K562 (cell line): ENCODE results near the gene ETNK2. TPM values are rescaled to one million over a fixed set of nuclear protein-coding genes. Genes with fewer than 3 reads are reported as not detected.

ENCODE experiments used
- ATAC-seq: fragments of 200-7000 bp; cut with Tn5 transposase; 3 replicates; pipeline ENCODE4 v1.9.1; 2020; ENCODE audit warnings: moderate library complexity
- BruUV-seq: library from RNA; stranded (reverse); fragments of 400-500 nt; replicated peaks from 2 replicates; lab custom pipeline; 2021; lab: Mats Ljungman, UMichigan
- CTCF ChIA-PET: fragments of 300-600 bp; formaldehyde crosslinking; extraction: SDS; loops from one replicate; lab custom pipeline; 2021; ENCODE audit warnings: low intra/inter-chr PET ratio; lab: Yijun Ruan, JAX
- POLR2A ChIA-PET: fragments of 300-600, 350-650 bp; sonication (Branson Sonifier 250); formaldehyde crosslinking; extraction: SDS; loops from one replicate; lab custom pipeline; 2021; ENCODE audit warnings: antibody characterized with exemption, inconsistent platforms; lab: Yijun Ruan, JAX
- DNase-seq, 4 experiments: peaks; one replicate each; pipeline versions ENCODE4 v3.0.0 to v3.0.0-alpha.2; 2011 to 2018; ENCODE audit warnings: low spot score in 3 of 4, mixed read lengths in 3 of 4; ENCODE audit errors: extremely low read depth in 1 of 4
- FAIRE-seq: peaks from 2 replicates; lab custom pipeline; 2011; peaks lifted over from hg19 to GRCh38; lab: Jason Lieb, UNC
- H2AFZ ChIP-seq: 2 replicates; pipeline ENCODE4 v1.6.0; 2011; ENCODE audit warnings: low read depth, low read length, control low read depth, inconsistent platforms
- H3K27ac ChIP-seq: fragments of 200-600 bp; 3 replicates; pipeline ENCODE4 v1.8.0; 2011; ENCODE audit warnings: low read depth, mild to moderate bottlenecking, control low read depth, inconsistent platforms, low read length, moderate library complexity, mixed read lengths; ENCODE audit errors: extremely low read depth
- H3K27me3 ChIP-seq, 2 experiments: fragments of 300-600 bp in 1 of 2; 2 replicates in 1 of 2; 3 replicates in 1 of 2; pipeline versions ENCODE4 v1.6.0 to v1.8.0; 2011; ENCODE audit warnings: inconsistent platforms in 2 of 2, low read length in 2 of 2, mild to moderate bottlenecking in 1 of 2, mixed read lengths in 1 of 2, moderate library complexity in 1 of 2; ENCODE audit not compliant: control insufficient read depth in 2 of 2, insufficient read depth in 2 of 2
- H3K36me3 ChIP-seq: fragments of 300-600 bp; 3 replicates; pipeline ENCODE4 v1.8.0; 2011; ENCODE audit warnings: mild to moderate bottlenecking, low read length, inconsistent platforms; ENCODE audit not compliant: control insufficient read depth, insufficient read depth
- H3K4me1 ChIP-seq, 2 experiments: fragments of 200-600 bp in 1 of 2; replicated peaks in 1 of 2; 2 replicates in 1 of 2; 3 replicates in 1 of 2; pipeline versions ENCODE4 v1.5.1 to v1.8.0; 2011; ENCODE audit warnings: inconsistent platforms in 2 of 2, low read length in 2 of 2, mild to moderate bottlenecking in 1 of 2, mixed read lengths in 1 of 2, moderate library complexity in 1 of 2; ENCODE audit not compliant: control insufficient read depth in 2 of 2, insufficient read depth in 2 of 2
- H3K4me2 ChIP-seq: 2 replicates; pipeline ENCODE4 v1.6.1; 2011; ENCODE audit warnings: low read length, control low read depth, inconsistent platforms, mixed read lengths; ENCODE audit not compliant: insufficient read depth
- H3K4me3 ChIP-seq: fragments of 200-600 bp; sonication (generic), shearing (Covaris generic); 2 replicates; pipeline ENCODE4 v1.5.1; 2016; ENCODE audit warnings: control low read depth, inconsistent platforms
- H3K79me2 ChIP-seq: fragments of 200-600 bp; 3 replicates; pipeline ENCODE4 v1.8.0; 2011; ENCODE audit warnings: low read length, inconsistent platforms; ENCODE audit not compliant: control insufficient read depth, insufficient read depth
- H3K9ac ChIP-seq, 2 experiments: 2 replicates each; pipeline versions ENCODE4 v1.6.0 to v1.6.1; 2011; ENCODE audit warnings: low read depth in 2 of 2, low read length in 2 of 2, control low read depth in 1 of 2, inconsistent platforms in 1 of 2, mild to moderate bottlenecking in 1 of 2, mixed read lengths in 1 of 2; ENCODE audit not compliant: insufficient read depth in 1 of 2
- H3K9me1 ChIP-seq: one replicate; pipeline ENCODE4 v1.6.0; 2011; ENCODE audit warnings: inconsistent platforms, mild to moderate bottlenecking, low read length, moderate library complexity; ENCODE audit not compliant: control insufficient read depth, insufficient read depth
- H3K9me3 ChIP-seq: replicated peaks from 2 replicates; pipeline ENCODE4 v1.5.1; 2011; ENCODE audit warnings: low read depth, low read length, inconsistent platforms; ENCODE audit not compliant: control insufficient read depth, insufficient read depth
- H4K20me1 ChIP-seq: replicated peaks from 2 replicates; pipeline ENCODE4 v1.6.1; 2011; ENCODE audit warnings: low read length, inconsistent platforms, mixed read lengths; ENCODE audit not compliant: control insufficient read depth, insufficient read depth
- WGBS: fragments of 100-300 bp; shearing (Covaris generic); methylation state at CpG from one replicate; pipeline ENCODE4 v1.1.6; 2016; ENCODE audit warnings: low coverage, mixed read lengths; ENCODE audit not compliant: insufficient coverage; ENCODE audit errors: missing lambda C conversion rate; 5-methylcytosine and 5-hydroxymethylcytosine counted together
- in situ Hi-C: fragments of 300-500 bp; cut with MboI; formaldehyde crosslinking; loops from 4 replicates; pipeline ENCODE4 v1.15.0; 2018; ENCODE audit warnings: inconsistent platforms, mixed read lengths
- intact Hi-C: fragments of 100-400 bp; cut with micrococcal nuclease; formaldehyde crosslinking; loops from 2 replicates; pipeline ENCODE4 v1.14.2; 2022
- polyA plus RNA-seq, 8 experiments: library from polyadenylated mRNA; depleted of rRNA in 4 of 8; stranded (reverse) in 5 of 8; unstranded in 3 of 8; fragments of >200 nt; fragmentation: Nextera tagmentation in 2 of 8; fragmentation: Illumina TruSeq in 1 of 8; extraction: Ambion mirVana in 2 of 8; extraction: Trizol in 1 of 8; gene quantifications; 2 replicates each; pipeline versions ENCODE4 v1.2.1 to v1.2.3, GENCODE V29; 2011 to 2014; ENCODE audit warnings: inconsistent platforms in 1 of 8, missing spikeins in 1 of 8
- total RNA-seq, 7 experiments: library from RNA; depleted of rRNA in 6 of 7; stranded (reverse); fragments of >200 nt in 6 of 7; fragmentation: Illumina TruSeq in 2 of 7; extraction: Trizol in 2 of 7; gene quantifications; 2 replicates each; pipeline versions ENCODE4 v1.2.1 to v1.2.3, GENCODE V29; 2011 to 2021; ENCODE audit warnings: low replicate concordance in 1 of 7
- TF ChIP-seq, protein P1 (sequence below): sonication (generic); formaldehyde crosslinking; IDR thresholded peaks from 2 replicates; pipeline ENCODE4 v1.8.0; 2022; ENCODE audit warnings: missing genetic modification reagents, mild to moderate bottlenecking, moderate library complexity, borderline replicate concordance
- TF ChIP-seq, protein P2 (sequence below): fragments of 450-650 bp; formaldehyde crosslinking; IDR thresholded peaks from 2 replicates; pipeline ENCODE4 v1.4.0; 2022; ENCODE audit warnings: missing genetic modification characterization

The ETNK2 gene
- total and polyA plus RNA-seq, 9 of the 15 experiments (the other 6 are each of a cell fraction or from before 2014, with no cell fraction given): 0.03 to 0.38 (median 0.13) TPM; not detected in 4

DNA sequence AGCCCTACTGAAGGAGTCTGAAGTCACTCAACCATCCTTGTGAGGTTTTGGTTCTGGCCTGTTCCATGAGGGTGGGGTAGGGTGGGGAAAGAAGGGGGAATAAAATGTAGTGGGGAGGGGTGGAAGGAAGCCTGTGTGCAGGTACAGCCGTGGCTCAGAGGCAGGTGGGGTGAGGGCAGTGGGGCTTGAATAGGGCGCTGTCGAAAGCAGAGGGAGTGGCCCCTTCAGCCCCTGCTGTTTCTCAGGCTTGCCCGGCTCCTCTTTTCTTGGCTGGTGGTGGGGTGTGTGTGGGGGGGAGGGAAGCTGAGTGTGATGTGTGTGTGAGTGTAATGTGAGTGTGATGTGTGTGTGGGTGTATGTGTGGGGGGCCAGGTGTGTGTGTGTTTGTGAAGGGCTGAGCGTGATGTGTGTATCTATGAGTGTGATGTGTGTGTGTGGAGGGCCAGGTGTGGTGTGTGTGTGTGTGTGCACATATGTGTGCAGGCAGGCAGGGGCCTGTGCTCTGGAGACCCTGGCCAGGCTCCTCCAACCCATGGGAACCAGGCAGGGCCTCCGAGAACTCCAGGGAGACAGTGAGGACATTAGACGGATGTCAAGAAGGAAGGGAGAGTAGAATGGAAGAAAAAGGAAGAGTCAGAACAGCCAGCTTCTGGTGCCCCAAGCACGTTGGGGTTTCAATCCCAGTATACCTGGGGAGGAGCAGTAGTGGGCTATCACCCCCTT is 69.9 kb downstream of the ETNK2 start:
- H3K27me3 ChIP-seq: peaks cover 12 to 66% of the 10 kb centered on the region in 2 experiments; a peak in 4 of 5 replicates
- no peak for ATAC-seq
- no peak overlapping the region for H3K4me3 ChIP-seq
- ChIA-PET POLR2A (no interaction called here), CTCF (no interaction called here)
- FAIRE-seq: no peak
- WGBS: 3% methylated on average over 6 of the region's 8 CpGs
- no peaks in the 10 kb centered on the region for H3K79me2 ChIP-seq
- H3K4me1 ChIP-seq: peaks cover 0 to 4% of the 10 kb centered on the region in 2 experiments; a peak in 1 of 5 replicates
- H3K9me3 ChIP-seq: no peaks in the 10 kb centered on the region
- H3K27ac ChIP-seq: no peak overlapping the region
- H3K9me1 ChIP-seq: no peaks in the 10 kb centered on the region
- TF ChIP-seq, protein P1, sequence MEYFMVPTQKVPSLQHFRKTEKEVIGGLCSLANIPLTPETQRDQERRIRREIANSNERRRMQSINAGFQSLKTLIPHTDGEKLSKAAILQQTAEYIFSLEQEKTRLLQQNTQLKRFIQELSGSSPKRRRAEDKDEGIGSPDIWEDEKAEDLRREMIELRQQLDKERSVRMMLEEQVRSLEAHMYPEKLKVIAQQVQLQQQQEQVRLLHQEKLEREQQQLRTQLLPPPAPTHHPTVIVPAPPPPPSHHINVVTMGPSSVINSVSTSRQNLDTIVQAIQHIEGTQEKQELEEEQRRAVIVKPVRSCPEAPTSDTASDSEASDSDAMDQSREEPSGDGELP: no peak
- TF ChIP-seq, protein P2, sequence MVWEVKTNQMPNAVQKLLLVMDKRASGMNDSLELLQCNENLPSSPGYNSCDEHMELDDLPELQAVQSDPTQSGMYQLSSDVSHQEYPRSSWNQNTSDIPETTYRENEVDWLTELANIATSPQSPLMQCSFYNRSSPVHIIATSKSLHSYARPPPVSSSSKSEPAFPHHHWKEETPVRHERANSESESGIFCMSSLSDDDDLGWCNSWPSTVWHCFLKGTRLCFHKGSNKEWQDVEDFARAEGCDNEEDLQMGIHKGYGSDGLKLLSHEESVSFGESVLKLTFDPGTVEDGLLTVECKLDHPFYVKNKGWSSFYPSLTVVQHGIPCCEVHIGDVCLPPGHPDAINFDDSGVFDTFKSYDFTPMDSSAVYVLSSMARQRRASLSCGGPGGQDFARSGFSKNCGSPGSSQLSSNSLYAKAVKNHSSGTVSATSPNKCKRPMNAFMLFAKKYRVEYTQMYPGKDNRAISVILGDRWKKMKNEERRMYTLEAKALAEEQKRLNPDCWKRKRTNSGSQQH (CRISPR knock-in tag): 0 out of 2 replicates have a peak, but pooled peaks have one; percentile 18
- in situ Hi-C loops (no loop called here), intact Hi-C loops (no loop called here)
- H4K20me1 ChIP-seq: peaks cover 3% of the 10 kb centered on the region; the same call in 1 of the 2 replicates
- H3K36me3 ChIP-seq: no peaks in the 10 kb centered on the region
- no peak overlapping the region for H3K4me2 ChIP-seq
- DNase-seq: no peak
- H3K9ac ChIP-seq: no peak overlapping the region
- BruUV-seq: no TSS peak
- no peak overlapping the region for H2AFZ ChIP-seq
